ENCODE results near the gene PRAMEF11. TPM values are rescaled to one million over a fixed set of nuclear protein-coding genes. Genes with fewer than 3 reads are reported as not detected.
A peak's percentile ranks its signal among the peaks of the same experiment; 100 is the strongest.

The PRAMEF11 gene
- total RNA-seq, 4 donors from 2014 or later, result not detected

- TF ChIP-seq POLR2A (IDR thresholded peaks at IDR 0.05) (no peak), CTCF (IDR thresholded peaks at IDR 0.05) (no peak)
- intact Hi-C loops (cut with DNase I; ENCODE audit: low total_unique reads), result no loop called here
- DNase-seq (ENCODE audit: low spot score in 2 of 2), result peak in 1 of 2 donors; percentile 40
- no peak overlapping the region for H3K4me3 ChIP-seq (ENCODE audit: low read depth, poor library complexity, severe bottlenecking)
- WGBS, 2 donors, result 70 to 82% methylated on average over 6 of the region's 6 CpGs
Observed at GRCh38 chr1:12778907-12779306, 52.3 kb downstream of the PRAMEF11 start.

- peak in 1 of 2 donors; percentile 63 for DNase-seq (ENCODE audit: low spot score in 2 of 2)
- intact Hi-C loops (cut with DNase I; ENCODE audit: low total_unique reads), result no loop called here
- H3K4me3 ChIP-seq (ENCODE audit: low read depth, poor library complexity, severe bottlenecking), result no peak overlapping the region
- 85 to 89% methylated on average over 4 of the region's 4 CpGs for WGBS, 2 donors
- TF ChIP-seq CTCF (IDR thresholded peaks at IDR 0.05) (no peak), POLR2A (IDR thresholded peaks at IDR 0.05) (no peak)
Observed at GRCh38 chr1:12778061-12778460, 53.1 kb downstream of the PRAMEF11 start.

GRCh38 chr1:12776801-12777557, 54.2 kb downstream of the PRAMEF11 start:
- peak in 1 of 2 donors; percentile 67 for DNase-seq (ENCODE audit: low spot score in 2 of 2)
- TF ChIP-seq POLR2A (IDR thresholded peaks at IDR 0.05) (no peak), CTCF (IDR thresholded peaks at IDR 0.05) (no peak)
- H3K4me3 ChIP-seq (ENCODE audit: low read depth, poor library complexity, severe bottlenecking), result no peak overlapping the region
- intact Hi-C loops (cut with DNase I; ENCODE audit: low total_unique reads), result no loop called here
- WGBS, 2 donors, result 84 to 88% methylated on average over 13 of the region's 15 CpGs

GRCh38 chr1:12775443-12775842, 55.8 kb downstream of the PRAMEF11 start:
- 72 to 80% methylated on average over 8 of the region's 8 CpGs for WGBS, 2 donors
- DNase-seq (ENCODE audit: low spot score in 2 of 2), result peak in 1 of 2 donors; percentile 50
- TF ChIP-seq CTCF (IDR thresholded peaks at IDR 0.05), result no peak
- TF ChIP-seq POLR2A (IDR thresholded peaks at IDR 0.05), result no peak
- H3K4me3 ChIP-seq (ENCODE audit: low read depth, poor library complexity, severe bottlenecking), result no peak overlapping the region
- intact Hi-C loops (cut with DNase I; ENCODE audit: low total_unique reads), result no loop called here

GRCh38 chr1:12774801-12775345, 56.3 kb downstream of the PRAMEF11 start:
- no peak for TF ChIP-seq POLR2A (IDR thresholded peaks at IDR 0.05)
- no peak for TF ChIP-seq CTCF (IDR thresholded peaks at IDR 0.05)
- H3K4me3 ChIP-seq (ENCODE audit: low read depth, poor library complexity, severe bottlenecking), result no peak overlapping the region
- WGBS, 2 donors, result 81 to 84% methylated on average over 5 of the region's 5 CpGs
- intact Hi-C loops (cut with DNase I; ENCODE audit: low total_unique reads), result no loop called here
- peak in 1 of 2 donors; percentile 74 for DNase-seq (ENCODE audit: low spot score in 2 of 2)

Other genes with a start within 250 kb of the PRAMEF11 start
- 100 to 1,000 TPM in 3 of 4 donors, 10 to 100 TPM in 1; 92.4 to 130 (median 107) TPM for gene DHRS3, start 213.2 kb downstream of the PRAMEF11 start, total RNA-seq
- gene AADACL4, start 187.3 kb downstream of the PRAMEF11 start, total RNA-seq, result under 1 TPM in 1 of 4 donors, not detected in 3; 0.59 TPM
- 10 to 100 TPM in 2 of 4 donors, 1 to 10 TPM in 2; 1.1 to 54.6 (median 27.2) TPM for gene AADACL3, start 115.3 kb downstream of the PRAMEF11 start, total RNA-seq
- under 1 TPM in 2 of 4 donors, not detected in 2; 0.13 to 0.27 TPM for gene CFAP107, start 85.2 kb downstream of the PRAMEF11 start, total RNA-seq
- not detected for gene PRAMEF12, start 57.7 kb downstream of the PRAMEF11 start, total RNA-seq
- not detected for gene PRAMEF1, start 40.0 kb downstream of the PRAMEF11 start, total RNA-seq
- gene HNRNPCL1, start 17.3 kb upstream of the PRAMEF11 start, total RNA-seq, result not detected
- not detected for gene PRAMEF2, start 25.7 kb upstream of the PRAMEF11 start, total RNA-seq
- not detected for gene PRAMEF4, start 54.8 kb upstream of the PRAMEF11 start, total RNA-seq
- not detected for gene PRAMEF10, start 66.9 kb upstream of the PRAMEF11 start, total RNA-seq
- gene PRAMEF7, start 85.2 kb upstream of the PRAMEF11 start, total RNA-seq, result not detected
- not detected for gene PRAMEF6, start 116.2 kb upstream of the PRAMEF11 start, total RNA-seq
- not detected for gene PRAMEF27, start 225.2 kb upstream of the PRAMEF11 start, total RNA-seq
- gene HNRNPCL3, start 229.4 kb upstream of the PRAMEF11 start, total RNA-seq, result not detected
- gene PRAMEF25, start 239.4 kb upstream of the PRAMEF11 start, total RNA-seq, result not detected

Measured in lower leg skin (tissue), 4 donors.